Measurements from ENCODE around the gene AP5Z1.

DNA sequence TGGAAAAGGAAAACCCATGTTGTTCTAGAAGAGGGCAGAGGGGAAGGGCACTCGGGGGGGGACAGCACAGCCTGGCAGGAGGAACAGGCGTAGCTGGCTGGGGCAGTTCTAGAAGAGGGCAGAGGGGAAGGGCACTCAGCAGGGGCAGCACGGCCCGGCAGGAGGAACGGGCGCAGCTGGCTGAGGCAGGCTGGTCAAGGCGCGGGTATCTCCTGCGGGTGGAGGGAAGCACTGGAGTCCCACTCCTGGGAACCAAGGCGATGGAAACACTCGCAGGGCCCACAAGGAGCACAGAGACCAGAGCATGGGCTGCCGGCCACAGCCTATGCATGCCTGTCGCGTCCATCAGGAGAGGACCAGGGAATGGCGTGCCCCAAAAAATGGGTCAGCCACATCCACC is 49.7 kb downstream of the AP5Z1 start:
- TF ChIP-seq, protein P1, sequence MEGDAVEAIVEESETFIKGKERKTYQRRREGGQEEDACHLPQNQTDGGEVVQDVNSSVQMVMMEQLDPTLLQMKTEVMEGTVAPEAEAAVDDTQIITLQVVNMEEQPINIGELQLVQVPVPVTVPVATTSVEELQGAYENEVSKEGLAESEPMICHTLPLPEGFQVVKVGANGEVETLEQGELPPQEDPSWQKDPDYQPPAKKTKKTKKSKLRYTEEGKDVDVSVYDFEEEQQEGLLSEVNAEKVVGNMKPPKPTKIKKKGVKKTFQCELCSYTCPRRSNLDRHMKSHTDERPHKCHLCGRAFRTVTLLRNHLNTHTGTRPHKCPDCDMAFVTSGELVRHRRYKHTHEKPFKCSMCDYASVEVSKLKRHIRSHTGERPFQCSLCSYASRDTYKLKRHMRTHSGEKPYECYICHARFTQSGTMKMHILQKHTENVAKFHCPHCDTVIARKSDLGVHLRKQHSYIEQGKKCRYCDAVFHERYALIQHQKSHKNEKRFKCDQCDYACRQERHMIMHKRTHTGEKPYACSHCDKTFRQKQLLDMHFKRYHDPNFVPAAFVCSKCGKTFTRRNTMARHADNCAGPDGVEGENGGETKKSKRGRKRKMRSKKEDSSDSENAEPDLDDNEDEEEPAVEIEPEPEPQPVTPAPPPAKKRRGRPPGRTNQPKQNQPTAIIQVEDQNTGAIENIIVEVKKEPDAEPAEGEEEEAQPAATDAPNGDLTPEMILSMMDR (IDR thresholded peaks at IDR 0.05; ENCODE audit: low read length): no peak
- no peak for TF ChIP-seq EZH2 (IDR thresholded peaks at IDR 0.05; ENCODE audit: borderline replicate concordance, low read length)

Data from OCI-LY1 (cell line).